ENCODE measurements around the gene ELOB. TPM values are rescaled to one million over a fixed set of nuclear protein-coding genes. Genes with fewer than 3 reads are reported as not detected.

The ELOB gene
- 100 to 1,000 TPM; 264 to 272 TPM for total RNA-seq
- polyA plus RNA-seq (2013, experiment 1 of 2): 227 TPM
- polyA plus RNA-seq (2013, experiment 2 of 2): 216 TPM
- long read RNA-seq, experiment 1, transcript ELOB-203 (4 exons, 991 nt): minor isoform, 67 of 175 reads
- long read RNA-seq, experiment 1, transcript ELOB-202 (3 exons, 997 nt): major isoform, 90 of 175 reads
- long read RNA-seq, experiment 1, partial matches to known transcripts: 4 of 175 reads
- long read RNA-seq, experiment 1, other reads (novel, unspliced or antisense): 9 of 175 reads
- long read RNA-seq, experiment 2, transcript ELOB-202 (3 exons, 997 nt): minor isoform, 43 of 223 reads
- long read RNA-seq, experiment 2, transcript ELOB-203 (4 exons, 991 nt): major isoform, 166 of 223 reads
- long read RNA-seq, experiment 2, partial matches to known transcripts: 4 of 223 reads
- long read RNA-seq, experiment 2, other reads (novel, unspliced or antisense): 6 of 223 reads
- long read RNA-seq, experiment 3, transcript ELOB-202 (3 exons, 997 nt): minor isoform, 14 of 110 reads
- long read RNA-seq, experiment 3, transcript ELOB-203 (4 exons, 991 nt): major isoform, 88 of 110 reads
- long read RNA-seq, experiment 3, partial matches to known transcripts: 2 of 110 reads
- long read RNA-seq, experiment 3, other reads (novel, unspliced or antisense): 4 of 110 reads
- long read RNA-seq, experiment 4, transcript ELOB-203 (4 exons, 991 nt): major isoform, 11 of 16 reads
- long read RNA-seq, experiment 4, partial matches to known transcripts: 0 of 16 reads
- long read RNA-seq, experiment 4, other reads (novel, unspliced or antisense): 1 of 16 reads

DNA sequence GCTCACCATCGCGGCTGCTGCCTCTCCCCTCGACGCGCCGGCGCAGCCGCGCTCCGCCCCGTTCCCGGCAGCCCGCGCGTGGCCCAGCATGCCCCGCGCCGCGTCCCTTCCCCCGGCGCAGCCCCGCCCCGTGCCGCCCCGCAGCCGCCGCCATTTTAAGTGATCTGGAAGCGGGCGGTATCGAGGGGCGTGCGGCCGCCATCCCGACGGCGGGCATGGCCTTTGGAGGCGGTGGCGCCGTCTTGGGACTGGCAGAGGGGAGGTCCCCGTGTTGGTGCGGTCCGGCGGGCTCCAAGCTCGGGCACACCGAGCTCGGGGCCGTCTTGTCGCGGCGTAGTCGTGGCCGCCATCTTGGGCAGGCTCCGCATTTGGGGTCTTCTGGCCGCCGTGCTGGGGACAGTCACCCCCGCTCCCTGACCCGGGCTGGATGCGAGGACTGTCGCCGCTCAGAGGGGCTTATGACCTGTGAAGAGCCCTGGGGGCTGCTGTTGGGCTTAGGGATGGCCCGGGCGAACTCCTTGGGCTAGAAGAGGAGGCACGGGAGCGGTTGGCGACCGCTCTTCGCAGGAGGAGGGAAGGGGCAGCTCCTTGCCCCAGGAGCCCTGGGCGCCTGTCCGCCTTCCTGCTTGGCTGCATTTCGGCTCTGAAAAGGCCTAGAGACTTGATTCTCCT lies at the start of gene ELOB:
Gene ELOB, minus strand, starts transcription at position 50 of the 672 bp plus-strand sequence. Its CDS starts 41 bp downstream, at position 9.
- H3K27ac Mint-ChIP-seq: peak within 1 kb of the TSS; percentile 99

DNA sequence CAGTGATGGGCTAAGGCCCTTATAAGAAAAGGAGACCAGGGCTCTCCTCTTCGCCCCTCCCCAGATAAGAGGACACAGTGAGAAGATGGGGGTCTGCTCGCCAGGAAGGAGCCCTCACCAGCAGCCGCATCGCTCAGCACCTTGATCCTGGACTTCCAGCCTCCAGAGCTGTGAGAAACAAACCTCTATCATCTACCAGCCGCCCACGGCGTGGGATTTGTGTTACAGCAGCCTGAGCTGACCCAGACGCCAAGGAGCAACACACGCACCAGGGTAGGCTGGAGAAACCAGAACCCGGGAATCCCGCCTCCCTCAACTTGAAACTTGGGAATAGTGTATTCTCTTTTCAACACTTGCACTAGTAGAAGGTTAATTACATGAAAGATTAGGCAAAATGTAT lies 48.8 kb upstream of the ELOB start:
- WGBS, 2 experiments (ENCODE audit: insufficient coverage in 1 of 2, insufficient read length in 1 of 2): 89 to 93% methylated on average over 5 to 10 of the region's 11 CpGs
- Mint-ChIP-seq H3K27me3 (ENCODE audit: insufficient read depth) (no peaks in the 10 kb centered on the region), H3K36me3 (ENCODE audit: low read depth) (no peaks in the 10 kb centered on the region), H3K4me3 (no peak overlapping the region), H3K9me3 (no peaks in the 10 kb centered on the region), H3K27ac (no peak overlapping the region), H3K4me1 (no peaks in the 10 kb centered on the region)
- H3K9ac ChIP-seq (ENCODE audit: extremely low read depth, low read length, poor library complexity, severe bottlenecking): no peak overlapping the region
- H3K27me3 ChIP-seq (ENCODE audit: control insufficient read depth, insufficient read depth, low read length, poor library complexity, severe bottlenecking): no peaks in the 10 kb centered on the region
- H3K27ac ChIP-seq (ENCODE audit: low read depth, low read length): no peak overlapping the region
- no peaks in the 10 kb centered on the region for H3K36me3 ChIP-seq (ENCODE audit: control insufficient read depth, insufficient read depth, low read length)
- H3K4me1 ChIP-seq (ENCODE audit: control insufficient read depth, insufficient read depth, low read length): no peaks in the 10 kb centered on the region
- H3K9me3 ChIP-seq (ENCODE audit: control insufficient read depth, low read length): no peaks in the 10 kb centered on the region
- TF ChIP-seq, protein P1, sequence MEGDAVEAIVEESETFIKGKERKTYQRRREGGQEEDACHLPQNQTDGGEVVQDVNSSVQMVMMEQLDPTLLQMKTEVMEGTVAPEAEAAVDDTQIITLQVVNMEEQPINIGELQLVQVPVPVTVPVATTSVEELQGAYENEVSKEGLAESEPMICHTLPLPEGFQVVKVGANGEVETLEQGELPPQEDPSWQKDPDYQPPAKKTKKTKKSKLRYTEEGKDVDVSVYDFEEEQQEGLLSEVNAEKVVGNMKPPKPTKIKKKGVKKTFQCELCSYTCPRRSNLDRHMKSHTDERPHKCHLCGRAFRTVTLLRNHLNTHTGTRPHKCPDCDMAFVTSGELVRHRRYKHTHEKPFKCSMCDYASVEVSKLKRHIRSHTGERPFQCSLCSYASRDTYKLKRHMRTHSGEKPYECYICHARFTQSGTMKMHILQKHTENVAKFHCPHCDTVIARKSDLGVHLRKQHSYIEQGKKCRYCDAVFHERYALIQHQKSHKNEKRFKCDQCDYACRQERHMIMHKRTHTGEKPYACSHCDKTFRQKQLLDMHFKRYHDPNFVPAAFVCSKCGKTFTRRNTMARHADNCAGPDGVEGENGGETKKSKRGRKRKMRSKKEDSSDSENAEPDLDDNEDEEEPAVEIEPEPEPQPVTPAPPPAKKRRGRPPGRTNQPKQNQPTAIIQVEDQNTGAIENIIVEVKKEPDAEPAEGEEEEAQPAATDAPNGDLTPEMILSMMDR (conservative IDR thresholded peaks at IDR 0.05): no peak
- DNase-seq: peak; percentile 35
- H3K4me3 ChIP-seq (ENCODE audit: low read length): no peak overlapping the region

More for the DNA sequence above, at the start of gene ELOB:
- TF ChIP-seq, protein P1 (conservative IDR thresholded peaks at IDR 0.05): no peak
- Mint-ChIP-seq H3K9me3 (no peaks in the 10 kb centered on the region), H3K36me3 (ENCODE audit: low read depth) (peaks cover 28% of the 10 kb centered on the region), H3K27me3 (ENCODE audit: insufficient read depth) (peaks cover 2% of the 10 kb centered on the region), H3K4me3 (peak within 1 kb of the TSS; percentile 95), H3K4me1 (peaks cover 15% of the 10 kb centered on the region)
- Histone ChIP-seq H3K4me1 (ENCODE audit: control insufficient read depth, insufficient read depth, low read length) (no peaks in the 10 kb centered on the region), H3K4me3 (ENCODE audit: low read length) (peak within 1 kb of the TSS; percentile 99), H3K27me3 (ENCODE audit: control insufficient read depth, insufficient read depth, low read length, poor library complexity, severe bottlenecking) (no peaks in the 10 kb centered on the region), H3K27ac (ENCODE audit: low read depth, low read length) (peak within 1 kb of the TSS; percentile 99), H3K9ac (ENCODE audit: extremely low read depth, low read length, poor library complexity, severe bottlenecking) (peak within 1 kb of the TSS; percentile 100), H3K9me3 (ENCODE audit: control insufficient read depth, low read length) (no peaks in the 10 kb centered on the region), H3K36me3 (ENCODE audit: control insufficient read depth, insufficient read depth, low read length) (peaks cover 27% of the 10 kb centered on the region)
- WGBS, 2 experiments (ENCODE audit: insufficient coverage in 1 of 2, insufficient read length in 1 of 2): 0% methylated on average over 13 to 70 of the region's 70 CpGs
- DNase-seq: peak; percentile 94

DNA sequence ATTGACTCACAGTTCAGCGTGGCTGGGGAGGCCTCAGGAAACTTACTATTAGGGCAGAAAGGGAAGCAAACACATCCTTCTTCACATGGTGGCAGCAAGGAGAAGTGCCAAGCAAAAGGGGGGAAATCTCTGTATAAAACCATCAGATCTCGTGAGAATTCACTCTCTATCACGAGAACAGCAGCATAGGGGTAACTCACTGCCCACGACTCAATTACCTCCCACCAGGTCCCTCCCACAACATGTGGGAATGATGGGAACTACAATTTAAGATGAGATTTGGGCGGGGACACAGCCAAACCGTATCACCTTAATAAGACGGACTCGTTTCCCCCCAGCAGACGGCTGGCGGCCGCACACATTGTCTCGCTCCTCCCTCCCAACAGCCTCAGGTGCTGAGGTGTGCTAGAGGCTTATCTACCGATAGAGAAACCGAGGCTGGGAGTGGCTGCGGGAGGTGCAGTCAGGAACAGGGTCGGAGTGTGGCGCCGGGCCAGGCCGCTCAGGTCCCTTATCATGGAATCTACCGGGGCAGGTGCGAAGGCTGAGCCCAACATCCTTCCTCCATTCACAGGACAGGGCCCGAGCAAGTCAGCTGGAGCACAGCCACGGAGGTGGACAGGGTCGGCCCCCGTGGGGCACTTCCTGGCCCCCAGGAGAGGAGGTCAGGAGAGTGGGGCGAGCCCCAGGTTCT lies 48.1 kb upstream of the ELOB start:
- Histone ChIP-seq H3K27ac (ENCODE audit: low read depth, low read length) (no peak overlapping the region), H3K4me1 (ENCODE audit: control insufficient read depth, insufficient read depth, low read length) (no peaks in the 10 kb centered on the region), H3K36me3 (ENCODE audit: control insufficient read depth, insufficient read depth, low read length) (no peaks in the 10 kb centered on the region), H3K9me3 (ENCODE audit: control insufficient read depth, low read length) (no peaks in the 10 kb centered on the region), H3K4me3 (ENCODE audit: low read length) (no peak overlapping the region), H3K9ac (ENCODE audit: extremely low read depth, low read length, poor library complexity, severe bottlenecking) (no peak overlapping the region), H3K27me3 (ENCODE audit: control insufficient read depth, insufficient read depth, low read length, poor library complexity, severe bottlenecking) (no peaks in the 10 kb centered on the region)
- WGBS, 2 experiments (ENCODE audit: insufficient coverage in 1 of 2, insufficient read length in 1 of 2): 90 to 95% methylated on average over 13 to 26 of the region's 26 CpGs
- Mint-ChIP-seq H3K4me3 (no peak overlapping the region), H3K27me3 (ENCODE audit: insufficient read depth) (no peaks in the 10 kb centered on the region), H3K9me3 (no peaks in the 10 kb centered on the region), H3K36me3 (ENCODE audit: low read depth) (no peaks in the 10 kb centered on the region), H3K4me1 (no peaks in the 10 kb centered on the region), H3K27ac (no peak overlapping the region)
- DNase-seq: peak; percentile 33
- TF ChIP-seq, protein P1 (conservative IDR thresholded peaks at IDR 0.05): no peak

Data from endodermal cell (in vitro differentiated cells).